MV-4-11 (cell line): ENCODE measurements around the gene FUOM.

ENCODE experiments used
- DNase-seq: peaks from one replicate; lab custom pipeline; 2025; lab: John Stamatoyannopoulos, UW

The FUOM gene

GRCh38 chr10:133350283-133350949, 7.4 kb downstream of the FUOM start:
- DNase-seq, result no peak

GRCh38 chr10:133349577-133350011, 8.2 kb downstream of the FUOM start:
- no peak for DNase-seq

- DNase-seq, result no peak
Measured at GRCh38 chr10:133349160-133349568, 8.7 kb downstream of the FUOM start.

- DNase-seq, result no peak
Measured at GRCh38 chr10:133347710-133348517, 9.9 kb downstream of the FUOM start.

GRCh38 chr10:133346413-133346812, 11.4 kb downstream of the FUOM start:
- DNase-seq, result no peak

GRCh38 chr10:133344236-133344635, 13.6 kb downstream of the FUOM start:
- no peak for DNase-seq

GRCh38 chr10:133343558-133343957, 14.3 kb downstream of the FUOM start:
- DNase-seq, result no peak

- DNase-seq, result no peak
Measured at GRCh38 chr10:133342942-133343341, 14.9 kb downstream of the FUOM start.

- no peak for DNase-seq
Measured at GRCh38 chr10:133341983-133342382, 15.8 kb downstream of the FUOM start.

GRCh38 chr10:133339708-133340380, 18.0 kb downstream of the FUOM start:
- DNase-seq, result no peak

GRCh38 chr10:133338080-133339071, 19.4 kb downstream of the FUOM start:
- no peak for DNase-seq

GRCh38 chr10:133337370-133337725, 20.5 kb downstream of the FUOM start:
- no peak for DNase-seq

GRCh38 chr10:133336577-133337369, 21.0 kb downstream of the FUOM start, which contains the start of gene CALY:
Gene CALY (minus strand): TSS chr10:133336896. CDS start chr10:133328989, 7,907 bp downstream.
- DNase-seq, result no peak

- no peak for DNase-seq
Measured at GRCh38 chr10:133336118-133336576, 21.7 kb downstream of the FUOM start.

GRCh38 chr10:133335246-133336117, 22.3 kb downstream of the FUOM start:
- no peak for DNase-seq

GRCh38 chr10:133334503-133335245, 23.1 kb downstream of the FUOM start:
- DNase-seq, result no peak

GRCh38 chr10:133332936-133333699, 24.7 kb downstream of the FUOM start:
- DNase-seq, result no peak
